Neural progenitor cell (in vitro differentiated cells): ENCODE data around the gene UBA1. TPM values are rescaled to one million over a fixed set of nuclear protein-coding genes. Genes with fewer than 3 reads are reported as not detected.

Experiments used
- DNase-seq: peaks from one replicate; pipeline ENCODE4 v3.0.0-alpha.2; 2016; ENCODE audit warnings: low spot score
- H2AFZ ChIP-seq: fragments of 200-600 bp; sonication (generic); replicated peaks from 2 replicates; pipeline ENCODE4 v1.6.1; 2016; ENCODE audit warnings: antibody characterized with exemption
- H3F3A ChIP-seq: fragments of 200-600 bp; sonication (generic); 2 replicates; pipeline ENCODE4 v1.6.1; 2016; ENCODE audit warnings: antibody characterized with exemption, low read depth
- H3K27ac ChIP-seq: fragments of 200-600 bp; sonication (generic); 2 replicates; pipeline ENCODE4 v1.5.1; 2016; ENCODE audit warnings: mild to moderate bottlenecking
- H3K27me3 ChIP-seq: fragments of 200-600 bp; sonication (generic); 2 replicates; pipeline ENCODE4 v1.6.1; 2016; ENCODE audit warnings: mild to moderate bottlenecking, moderate library complexity
- H3K36me3 ChIP-seq: fragments of 200-600 bp; sonication (generic); 2 replicates; pipeline ENCODE4 v1.5.1; 2016
- H3K4me1 ChIP-seq: fragments of 200-600 bp; sonication (generic); 2 replicates; pipeline ENCODE4 v1.6.1; 2016; ENCODE audit warnings: mixed run types
- H3K4me2 ChIP-seq: fragments of 200-600 bp; sonication (generic); 2 replicates; pipeline ENCODE4 v1.6.1; 2016
- H3K4me3 ChIP-seq: fragments of 200-600 bp; sonication (generic); 2 replicates; pipeline ENCODE4 v1.5.1; 2016
- H3K79me2 ChIP-seq: fragments of 200-600 bp; sonication (generic); 2 replicates; pipeline ENCODE4 v1.6.1; 2016; ENCODE audit warnings: low read depth
- H3K9ac ChIP-seq: fragments of 200-600 bp; sonication (generic); 2 replicates; pipeline ENCODE4 v1.6.1; 2016
- H3K9me3 ChIP-seq: fragments of 200-600 bp; sonication (generic); 2 replicates; pipeline ENCODE4 v1.5.1; 2016; ENCODE audit warnings: low read depth
- H4K20me1 ChIP-seq: fragments of 200-600 bp; sonication (generic); 2 replicates; pipeline ENCODE4 v1.6.1; 2016; ENCODE audit warnings: low read depth
- H3K27ac Mint-ChIP-seq: 3 replicates; pipeline ENCODE4 v1.8.0; 2021; ENCODE audit warnings: mixed read lengths
- H3K27me3 Mint-ChIP-seq: 2 replicates; pipeline ENCODE4 v1.8.0; 2022; ENCODE audit warnings: low read depth, mild to moderate bottlenecking, inconsistent platforms, moderate library complexity, mixed read lengths; ENCODE audit not compliant: insufficient read depth
- H3K36me3 Mint-ChIP-seq: 3 replicates; pipeline ENCODE4 v1.8.0; 2021; ENCODE audit warnings: mixed read lengths
- H3K4me1 Mint-ChIP-seq: 3 replicates; pipeline ENCODE4 v1.8.0; 2021; ENCODE audit warnings: mixed read lengths
- H3K4me3 Mint-ChIP-seq: 3 replicates; pipeline ENCODE4 v1.8.0; 2021; ENCODE audit warnings: mild to moderate bottlenecking, moderate library complexity, mixed read lengths
- H3K9me3 Mint-ChIP-seq: 3 replicates; pipeline ENCODE4 v1.8.0; 2020; ENCODE audit warnings: mixed read lengths
- EZH2 ChIP-seq: fragments of 200-600 bp; sonication (generic); IDR thresholded peaks from 2 replicates; pipeline ENCODE4 v1.6.1; 2017; ENCODE audit warnings: antibody characterized with exemption, mild to moderate bottlenecking, moderate library complexity
- EZH2phosphoT487 ChIP-seq: fragments of 200-600 bp; sonication (generic); IDR thresholded peaks from 2 replicates; pipeline ENCODE4 v1.6.1; 2017; ENCODE audit warnings: antibody characterized with exemption
- total RNA-seq: library from RNA; depleted of rRNA; stranded (reverse); fragments of >200 nt; gene quantifications from 2 replicates; pipeline ENCODE4 v1.2.3, GENCODE V29; 2015; ENCODE audit warnings: low replicate concordance
- TF ChIP-seq, protein P1 (sequence below): fragments of 200-600 bp; sonication (generic); IDR thresholded peaks from 2 replicates; pipeline ENCODE4 v1.5.1; 2017; ENCODE audit warnings: antibody characterized with exemption, mild to moderate bottlenecking

The UBA1 gene
- total RNA-seq, 1 donor from 2014 or later: 291 TPM

DNA sequence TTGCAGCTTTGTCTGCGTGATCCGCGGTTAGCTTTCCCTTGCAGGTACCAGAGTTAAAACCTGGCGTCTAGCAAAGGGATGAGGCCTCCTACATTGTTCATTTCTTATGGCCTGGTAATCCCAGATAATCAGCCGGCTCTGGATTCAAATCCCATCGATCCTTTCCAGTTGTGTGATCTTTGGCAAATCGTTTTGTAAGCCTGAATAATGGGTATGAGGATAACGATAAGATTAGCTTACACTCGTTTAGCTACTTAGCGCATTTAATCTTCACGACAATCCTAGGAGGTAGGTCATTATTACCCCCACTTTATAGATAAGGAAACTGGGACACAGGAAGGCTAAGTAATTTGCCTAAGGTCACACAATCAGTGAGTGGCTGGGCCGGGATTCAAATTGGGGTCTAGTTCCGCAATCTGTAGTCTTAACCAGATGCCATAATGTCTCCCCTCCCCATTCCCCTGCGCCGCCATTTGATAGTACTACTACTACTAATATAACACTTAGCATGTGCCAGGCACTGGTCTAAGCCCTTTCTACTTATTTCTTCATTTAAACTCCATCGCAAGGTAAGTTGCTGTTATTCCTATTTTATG, 1.7 kb upstream of the UBA1 start:
- H3K9me3 ChIP-seq: no peaks in the 10 kb centered on the region
- no peak for TF ChIP-seq EZH2
- TF ChIP-seq, protein P1, sequence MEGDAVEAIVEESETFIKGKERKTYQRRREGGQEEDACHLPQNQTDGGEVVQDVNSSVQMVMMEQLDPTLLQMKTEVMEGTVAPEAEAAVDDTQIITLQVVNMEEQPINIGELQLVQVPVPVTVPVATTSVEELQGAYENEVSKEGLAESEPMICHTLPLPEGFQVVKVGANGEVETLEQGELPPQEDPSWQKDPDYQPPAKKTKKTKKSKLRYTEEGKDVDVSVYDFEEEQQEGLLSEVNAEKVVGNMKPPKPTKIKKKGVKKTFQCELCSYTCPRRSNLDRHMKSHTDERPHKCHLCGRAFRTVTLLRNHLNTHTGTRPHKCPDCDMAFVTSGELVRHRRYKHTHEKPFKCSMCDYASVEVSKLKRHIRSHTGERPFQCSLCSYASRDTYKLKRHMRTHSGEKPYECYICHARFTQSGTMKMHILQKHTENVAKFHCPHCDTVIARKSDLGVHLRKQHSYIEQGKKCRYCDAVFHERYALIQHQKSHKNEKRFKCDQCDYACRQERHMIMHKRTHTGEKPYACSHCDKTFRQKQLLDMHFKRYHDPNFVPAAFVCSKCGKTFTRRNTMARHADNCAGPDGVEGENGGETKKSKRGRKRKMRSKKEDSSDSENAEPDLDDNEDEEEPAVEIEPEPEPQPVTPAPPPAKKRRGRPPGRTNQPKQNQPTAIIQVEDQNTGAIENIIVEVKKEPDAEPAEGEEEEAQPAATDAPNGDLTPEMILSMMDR: no peak
- no peak for TF ChIP-seq EZH2phosphoT487
- peak overlapping the region; percentile 76 for H3K4me2 ChIP-seq
- no peaks in the 10 kb centered on the region for H3K36me3 ChIP-seq
- peak overlapping the region; percentile 47 for H3K4me3 ChIP-seq
- H3K27me3 Mint-ChIP-seq: peaks cover 9% of the 10 kb centered on the region
- H3K9me3 Mint-ChIP-seq: no peaks in the 10 kb centered on the region
- peaks cover 41% of the 10 kb centered on the region for H3K4me1 Mint-ChIP-seq
- H3K4me1 ChIP-seq: peaks cover 28% of the 10 kb centered on the region
- peak overlapping the region; percentile 57 for H2AFZ ChIP-seq
- H3K79me2 ChIP-seq: peaks cover 33% of the 10 kb centered on the region
- no peak overlapping the region for H3K9ac ChIP-seq
- H3K27me3 ChIP-seq: peaks cover 19% of the 10 kb centered on the region
- H3F3A ChIP-seq: peaks cover 19% of the 10 kb centered on the region
- no peak for DNase-seq
- peaks cover 29% of the 10 kb centered on the region for H4K20me1 ChIP-seq
- peaks cover 17% of the 10 kb centered on the region for H3K36me3 Mint-ChIP-seq
- no peak overlapping the region for H3K27ac ChIP-seq
- H3K27ac Mint-ChIP-seq: no peak overlapping the region
- H3K4me3 Mint-ChIP-seq: peak overlapping the region; percentile 90

- Histone ChIP-seq H3K79me2 (peaks cover 57% of the 10 kb centered on the region), H2AFZ (peak overlapping the region; percentile 72), H3K4me3 (peak overlapping the region; percentile 92), H3K9ac (peak overlapping the region; percentile 99), H3F3A (peaks cover 14% of the 10 kb centered on the region), H3K36me3 (peaks cover 7% of the 10 kb centered on the region), H3K27ac (peak overlapping the region; percentile 90), H3K4me2 (peak overlapping the region; percentile 99), H4K20me1 (peaks cover 53% of the 10 kb centered on the region), H3K4me1 (peaks cover 41% of the 10 kb centered on the region), H3K27me3 (peaks cover 19% of the 10 kb centered on the region), H3K9me3 (no peaks in the 10 kb centered on the region)
- TF ChIP-seq EZH2phosphoT487 (no peak), EZH2 (no peak)
- TF ChIP-seq, protein P1: no peak
- H3K9me3 Mint-ChIP-seq: no peaks in the 10 kb centered on the region
- peak overlapping the region; percentile 99 for H3K4me3 Mint-ChIP-seq
- no peak for DNase-seq
- H3K36me3 Mint-ChIP-seq: peaks cover 35% of the 10 kb centered on the region
- peaks cover 7% of the 10 kb centered on the region for H3K27me3 Mint-ChIP-seq
- peaks cover 57% of the 10 kb centered on the region for H3K4me1 Mint-ChIP-seq
- peak overlapping the region; percentile 99 for H3K27ac Mint-ChIP-seq
Observed at GRCh38 chrX:47194194-47194787, 662 bp downstream of the UBA1 start.

DNA sequence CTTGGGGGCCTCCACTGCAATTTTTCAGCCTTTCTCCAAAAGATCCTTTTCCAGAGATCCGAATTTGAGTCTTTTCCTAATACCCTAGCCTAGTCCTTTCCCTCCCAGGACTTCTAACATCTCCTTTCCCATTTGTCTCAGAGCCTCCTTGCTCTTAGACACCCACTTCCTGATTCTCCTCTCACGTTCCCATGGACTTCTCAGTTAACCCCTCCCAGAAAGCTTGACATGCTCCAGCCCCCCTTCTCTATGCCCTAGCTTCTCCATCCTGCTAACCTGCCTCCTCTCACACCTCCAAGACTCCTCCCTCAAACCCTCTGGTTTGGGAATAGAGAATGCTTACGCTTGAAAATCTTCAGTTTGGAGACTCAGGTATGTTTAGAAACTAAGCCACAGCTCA, 2.5 kb downstream of the UBA1 start:
- Histone ChIP-seq H3K9me3 (no peaks in the 10 kb centered on the region), H3K36me3 (peaks cover 7% of the 10 kb centered on the region), H3K79me2 (peaks cover 73% of the 10 kb centered on the region), H3K9ac (peak overlapping the region; percentile 1), H3K4me1 (peaks cover 41% of the 10 kb centered on the region), H3K27ac (no peak overlapping the region), H3F3A (peaks cover 10% of the 10 kb centered on the region), H4K20me1 (peaks cover 70% of the 10 kb centered on the region), H2AFZ (no peak overlapping the region), H3K4me3 (peak overlapping the region; percentile 92), H3K27me3 (peaks cover 16% of the 10 kb centered on the region), H3K4me2 (peak overlapping the region; percentile 99)
- Mint-ChIP-seq H3K27me3 (peaks cover 9% of the 10 kb centered on the region), H3K4me3 (peak overlapping the region; percentile 99), H3K27ac (peak overlapping the region; percentile 26), H3K9me3 (no peaks in the 10 kb centered on the region), H3K36me3 (peaks cover 49% of the 10 kb centered on the region), H3K4me1 (peaks cover 54% of the 10 kb centered on the region)
- DNase-seq: no peak
- no peak for TF ChIP-seq EZH2
- TF ChIP-seq, protein P1: no peak
- TF ChIP-seq EZH2phosphoT487: no peak
